K562 (cell line): ENCODE measurements around the gene INCENP. TPM values are rescaled to one million over a fixed set of nuclear protein-coding genes. Genes with fewer than 3 reads are reported as not detected.

ENCODE experiments used
- HMGXB4 ChIP-seq: sonication (generic); formaldehyde crosslinking; IDR thresholded peaks from 2 replicates; pipeline ENCODE4 v1.8.1; 2023; ENCODE audit warnings: mild to moderate bottlenecking, missing genetic modification reagents
- NELFE ChIP-seq: IDR thresholded peaks from 2 replicates; pipeline ENCODE4 v1.6.1; 2011; ENCODE audit warnings: mild to moderate bottlenecking; ENCODE audit not compliant: insufficient read depth, insufficient read length
- NFRKB ChIP-seq: fragments of 450-650 bp; IDR thresholded peaks from 2 replicates; pipeline ENCODE4 v1.6.1; 2016; ENCODE audit warnings: low read depth
- SIN3B ChIP-seq: fragments of 450-650 bp; IDR thresholded peaks from 2 replicates; pipeline ENCODE4 v1.6.1; 2017; ENCODE audit warnings: low read depth, mild to moderate bottlenecking, moderate library complexity
- SMARCA5 ChIP-seq: fragments of 450-650 bp; IDR thresholded peaks from 2 replicates; pipeline ENCODE4 v1.6.1; 2016
- SNIP1 ChIP-seq: fragments of 450-650 bp; IDR thresholded peaks from 2 replicates; pipeline ENCODE4 v1.7.1; 2017; ENCODE audit warnings: low read depth, mild to moderate bottlenecking
- ZMIZ1 ChIP-seq, 2 experiments: fragments of 150-350 bp in 1 of 2; IDR thresholded peaks; 2 replicates each; pipeline ENCODE4 v1.6.1; 2012 to 2016; ENCODE audit warnings: low read depth in 2 of 2, low read length in 2 of 2, mild to moderate bottlenecking in 1 of 2, moderate library complexity in 1 of 2
- ZNF174 ChIP-seq: fragments of 250-450 bp; sonication (Bioruptor Pico); IDR thresholded peaks from 2 replicates; pipeline ENCODE4 v1.4.0; 2020; ENCODE audit warnings: mild to moderate bottlenecking
- polyA plus RNA-seq, 8 experiments: library from polyadenylated mRNA; depleted of rRNA in 4 of 8; stranded (reverse) in 5 of 8; unstranded in 3 of 8; fragments of >200 nt; fragmentation: Nextera tagmentation in 2 of 8; fragmentation: Illumina TruSeq in 1 of 8; extraction: Ambion mirVana in 2 of 8; extraction: Trizol in 1 of 8; gene quantifications; 2 replicates each; pipeline versions ENCODE4 v1.2.1 to v1.2.3, GENCODE V29; 2011 to 2014; ENCODE audit warnings: inconsistent platforms in 1 of 8, missing spikeins in 1 of 8
- total RNA-seq, 7 experiments: library from RNA; depleted of rRNA in 6 of 7; stranded (reverse); fragments of >200 nt in 6 of 7; fragmentation: Illumina TruSeq in 2 of 7; extraction: Trizol in 2 of 7; gene quantifications; 2 replicates each; pipeline versions ENCODE4 v1.2.1 to v1.2.3, GENCODE V29; 2011 to 2021; ENCODE audit warnings: low replicate concordance in 1 of 7
- TF ChIP-seq, protein P1 (sequence below), 3 experiments: IDR thresholded peaks in 2 of 3; conservative IDR thresholded peaks in 1 of 3; 2 replicates each; pipeline ENCODE4 v1.5.1; 2011 to 2012; ENCODE audit warnings: low read length in 3 of 3, mild to moderate bottlenecking in 3 of 3, control low read depth in 2 of 3, improper control_type of control experiment in 1 of 3, inconsistent platforms in 1 of 3, low read depth in 1 of 3, mixed read lengths in 1 of 3, moderate library complexity in 1 of 3; ENCODE audit not compliant: insufficient read depth in 2 of 3
- TF ChIP-seq, protein P2 (sequence below): fragments of 450-650 bp; formaldehyde crosslinking; conservative IDR thresholded peaks from 2 replicates; pipeline ENCODE4 v1.4.0; 2022; ENCODE audit warnings: mild to moderate bottlenecking, missing genetic modification characterization

INCENP gene
- total and polyA plus RNA-seq, 9 of the 15 experiments (the other 6 are each of a cell fraction or from before 2014, with no cell fraction given) = 1.1 to 97.9 (median 28.2) TPM

DNA sequence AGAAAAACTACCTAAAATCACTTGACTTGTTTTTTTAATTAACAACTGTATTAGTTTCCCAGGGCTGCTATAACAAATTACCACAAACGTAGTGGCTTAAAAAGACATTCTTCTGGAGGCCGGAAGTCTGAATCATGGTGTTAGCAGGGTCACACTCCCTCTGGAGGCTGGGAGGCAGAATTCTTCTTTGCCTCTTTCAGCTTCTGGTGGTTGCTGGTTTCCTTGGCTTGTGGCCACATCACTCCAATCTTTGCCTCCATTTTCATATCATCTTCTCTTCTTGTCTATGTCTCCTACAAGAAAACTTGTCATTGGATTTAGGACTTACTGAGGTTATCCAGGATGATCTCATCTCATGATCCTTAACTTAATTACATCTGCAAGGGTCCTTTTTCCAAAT is 7.4 kb upstream of the INCENP start (continued):
- 0 out of 2 replicates have a peak, but pooled peaks have one; percentile 56 for TF ChIP-seq SMARCA5
- no peak for TF ChIP-seq HMGXB4 (CRISPR knock-in tag)
- TF ChIP-seq, protein P1, sequence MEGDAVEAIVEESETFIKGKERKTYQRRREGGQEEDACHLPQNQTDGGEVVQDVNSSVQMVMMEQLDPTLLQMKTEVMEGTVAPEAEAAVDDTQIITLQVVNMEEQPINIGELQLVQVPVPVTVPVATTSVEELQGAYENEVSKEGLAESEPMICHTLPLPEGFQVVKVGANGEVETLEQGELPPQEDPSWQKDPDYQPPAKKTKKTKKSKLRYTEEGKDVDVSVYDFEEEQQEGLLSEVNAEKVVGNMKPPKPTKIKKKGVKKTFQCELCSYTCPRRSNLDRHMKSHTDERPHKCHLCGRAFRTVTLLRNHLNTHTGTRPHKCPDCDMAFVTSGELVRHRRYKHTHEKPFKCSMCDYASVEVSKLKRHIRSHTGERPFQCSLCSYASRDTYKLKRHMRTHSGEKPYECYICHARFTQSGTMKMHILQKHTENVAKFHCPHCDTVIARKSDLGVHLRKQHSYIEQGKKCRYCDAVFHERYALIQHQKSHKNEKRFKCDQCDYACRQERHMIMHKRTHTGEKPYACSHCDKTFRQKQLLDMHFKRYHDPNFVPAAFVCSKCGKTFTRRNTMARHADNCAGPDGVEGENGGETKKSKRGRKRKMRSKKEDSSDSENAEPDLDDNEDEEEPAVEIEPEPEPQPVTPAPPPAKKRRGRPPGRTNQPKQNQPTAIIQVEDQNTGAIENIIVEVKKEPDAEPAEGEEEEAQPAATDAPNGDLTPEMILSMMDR (IDR thresholded peaks at IDR 0.05 in 2 of 3, conservative IDR thresholded peaks at IDR 0.05 in 1 of 3; ENCODE audit: insufficient read depth in 2 of 3, low read depth in 1 of 3, low read length in 3 of 3) = 0 out of 6 replicates have a peak, but pooled peaks of 1 of the 3 experiments have one; percentile 10
- no peak for TF ChIP-seq NELFE
- no peak for TF ChIP-seq SNIP1
- no peak for TF ChIP-seq SIN3B
- TF ChIP-seq ZNF174 (CRISPR knock-in tag) = no peak
- no peak for TF ChIP-seq ZMIZ1 (IDR thresholded peaks at IDR 0.05; ENCODE audit: low read depth in 2 of 2, low read length in 2 of 2)
- TF ChIP-seq, protein P2, sequence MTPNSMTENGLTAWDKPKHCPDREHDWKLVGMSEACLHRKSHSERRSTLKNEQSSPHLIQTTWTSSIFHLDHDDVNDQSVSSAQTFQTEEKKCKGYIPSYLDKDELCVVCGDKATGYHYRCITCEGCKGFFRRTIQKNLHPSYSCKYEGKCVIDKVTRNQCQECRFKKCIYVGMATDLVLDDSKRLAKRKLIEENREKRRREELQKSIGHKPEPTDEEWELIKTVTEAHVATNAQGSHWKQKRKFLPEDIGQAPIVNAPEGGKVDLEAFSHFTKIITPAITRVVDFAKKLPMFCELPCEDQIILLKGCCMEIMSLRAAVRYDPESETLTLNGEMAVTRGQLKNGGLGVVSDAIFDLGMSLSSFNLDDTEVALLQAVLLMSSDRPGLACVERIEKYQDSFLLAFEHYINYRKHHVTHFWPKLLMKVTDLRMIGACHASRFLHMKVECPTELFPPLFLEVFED (CRISPR knock-in tag) = no peak
- TF ChIP-seq NFRKB = no peak
